Choroid plexus epithelial cell (primary cell): ENCODE data around the gene U2AF2.

ENCODE experiments used
- DNase-seq: peaks from one replicate; pipeline ENCODE4 v3.0.0-alpha.2; 2010; ENCODE audit warnings: low read depth
- H3K4me3 ChIP-seq: 2 replicates; pipeline ENCODE4 v1.5.1; 2011; ENCODE audit warnings: low read depth, mild to moderate bottlenecking, control low read depth, low read length, moderate library complexity
- TF ChIP-seq, protein P1 (sequence below): conservative IDR thresholded peaks from 2 replicates; pipeline ENCODE4 v1.5.1; 2011; ENCODE audit warnings: low read depth, mild to moderate bottlenecking, control low read depth, inconsistent platforms, low read length, moderate library complexity

The U2AF2 gene

DNA sequence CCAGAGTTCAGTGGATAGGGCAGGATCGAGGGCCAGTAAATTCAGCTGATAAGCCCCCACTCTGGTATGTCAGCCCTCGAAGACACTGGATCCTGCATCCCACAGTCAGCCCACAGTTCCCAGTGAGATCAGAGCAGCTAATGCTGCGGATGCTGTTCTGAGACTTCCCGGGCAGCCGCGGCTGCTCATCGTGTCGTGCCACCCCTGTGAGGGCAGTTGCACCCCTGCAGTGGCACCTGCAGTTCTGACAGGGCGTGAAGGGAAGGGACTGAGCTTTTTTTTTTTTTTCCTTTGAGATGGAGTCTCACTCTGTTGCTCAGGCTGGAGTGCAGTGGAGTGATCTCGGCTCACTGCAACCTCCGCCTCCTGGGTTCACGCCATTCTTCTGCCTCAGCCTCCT is 12.7 kb downstream of the U2AF2 start:
- no peak overlapping the region for H3K4me3 ChIP-seq
- DNase-seq = no peak
- TF ChIP-seq, protein P1, sequence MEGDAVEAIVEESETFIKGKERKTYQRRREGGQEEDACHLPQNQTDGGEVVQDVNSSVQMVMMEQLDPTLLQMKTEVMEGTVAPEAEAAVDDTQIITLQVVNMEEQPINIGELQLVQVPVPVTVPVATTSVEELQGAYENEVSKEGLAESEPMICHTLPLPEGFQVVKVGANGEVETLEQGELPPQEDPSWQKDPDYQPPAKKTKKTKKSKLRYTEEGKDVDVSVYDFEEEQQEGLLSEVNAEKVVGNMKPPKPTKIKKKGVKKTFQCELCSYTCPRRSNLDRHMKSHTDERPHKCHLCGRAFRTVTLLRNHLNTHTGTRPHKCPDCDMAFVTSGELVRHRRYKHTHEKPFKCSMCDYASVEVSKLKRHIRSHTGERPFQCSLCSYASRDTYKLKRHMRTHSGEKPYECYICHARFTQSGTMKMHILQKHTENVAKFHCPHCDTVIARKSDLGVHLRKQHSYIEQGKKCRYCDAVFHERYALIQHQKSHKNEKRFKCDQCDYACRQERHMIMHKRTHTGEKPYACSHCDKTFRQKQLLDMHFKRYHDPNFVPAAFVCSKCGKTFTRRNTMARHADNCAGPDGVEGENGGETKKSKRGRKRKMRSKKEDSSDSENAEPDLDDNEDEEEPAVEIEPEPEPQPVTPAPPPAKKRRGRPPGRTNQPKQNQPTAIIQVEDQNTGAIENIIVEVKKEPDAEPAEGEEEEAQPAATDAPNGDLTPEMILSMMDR = no peak

DNA sequence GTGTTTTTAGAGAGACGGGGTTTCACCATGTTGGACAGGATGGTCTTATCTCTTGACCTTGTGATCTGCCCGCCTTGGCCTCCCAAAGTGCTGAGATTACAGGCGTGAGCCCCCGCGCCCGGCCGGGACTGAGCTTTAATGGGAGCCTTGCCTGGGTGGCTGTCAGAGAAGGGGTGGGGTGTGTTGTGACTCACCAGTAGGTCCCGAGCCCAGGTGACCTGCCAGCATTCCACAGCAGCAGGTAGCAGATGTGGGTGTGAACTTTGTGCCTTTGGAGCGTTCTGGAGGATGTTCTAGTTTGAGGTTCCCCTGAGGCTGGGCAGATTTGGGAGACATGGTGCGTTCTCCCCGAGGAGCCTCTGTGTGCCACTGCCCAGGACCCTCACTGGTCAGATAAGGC is 13.1 kb downstream of the U2AF2 start:
- TF ChIP-seq, protein P1 = no peak
- no peak overlapping the region for H3K4me3 ChIP-seq
- DNase-seq = no peak

DNA sequence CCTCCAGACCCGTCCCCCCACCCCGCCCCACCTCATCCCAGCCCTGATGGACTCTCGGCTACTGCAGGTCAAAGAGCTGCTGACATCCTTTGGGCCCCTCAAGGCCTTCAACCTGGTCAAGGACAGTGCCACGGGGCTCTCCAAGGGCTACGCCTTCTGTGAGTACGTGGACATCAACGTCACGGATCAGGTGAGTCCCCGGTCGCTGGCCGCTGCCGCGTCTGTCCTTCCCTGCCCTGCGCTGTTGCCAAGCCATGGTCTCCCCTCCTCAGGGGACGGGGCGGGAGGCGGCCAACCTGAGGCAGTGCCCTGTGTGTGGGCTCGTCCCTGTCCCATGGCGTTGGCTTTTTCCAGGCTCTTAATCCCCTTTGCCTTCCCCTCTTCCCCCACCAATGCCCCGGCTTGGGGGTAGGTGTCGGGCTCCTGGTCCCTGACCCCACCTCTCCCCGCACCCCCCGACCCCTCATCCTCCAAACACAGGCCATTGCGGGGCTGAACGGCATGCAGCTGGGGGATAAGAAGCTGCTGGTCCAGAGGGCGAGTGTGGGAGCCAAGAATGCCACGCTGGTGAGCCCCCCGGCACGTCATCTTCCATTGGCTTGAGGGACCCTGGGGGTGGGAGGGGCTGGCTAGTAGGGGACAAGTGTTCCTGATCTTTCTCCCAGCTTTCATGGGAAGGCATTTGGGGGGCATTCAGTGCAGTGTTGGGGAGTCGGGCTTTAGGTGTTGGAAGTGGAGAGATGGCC is 13.9 kb downstream of the U2AF2 start:
- no peak for DNase-seq
- H3K4me3 ChIP-seq = no peak overlapping the region
- TF ChIP-seq, protein P1 = no peak

DNA sequence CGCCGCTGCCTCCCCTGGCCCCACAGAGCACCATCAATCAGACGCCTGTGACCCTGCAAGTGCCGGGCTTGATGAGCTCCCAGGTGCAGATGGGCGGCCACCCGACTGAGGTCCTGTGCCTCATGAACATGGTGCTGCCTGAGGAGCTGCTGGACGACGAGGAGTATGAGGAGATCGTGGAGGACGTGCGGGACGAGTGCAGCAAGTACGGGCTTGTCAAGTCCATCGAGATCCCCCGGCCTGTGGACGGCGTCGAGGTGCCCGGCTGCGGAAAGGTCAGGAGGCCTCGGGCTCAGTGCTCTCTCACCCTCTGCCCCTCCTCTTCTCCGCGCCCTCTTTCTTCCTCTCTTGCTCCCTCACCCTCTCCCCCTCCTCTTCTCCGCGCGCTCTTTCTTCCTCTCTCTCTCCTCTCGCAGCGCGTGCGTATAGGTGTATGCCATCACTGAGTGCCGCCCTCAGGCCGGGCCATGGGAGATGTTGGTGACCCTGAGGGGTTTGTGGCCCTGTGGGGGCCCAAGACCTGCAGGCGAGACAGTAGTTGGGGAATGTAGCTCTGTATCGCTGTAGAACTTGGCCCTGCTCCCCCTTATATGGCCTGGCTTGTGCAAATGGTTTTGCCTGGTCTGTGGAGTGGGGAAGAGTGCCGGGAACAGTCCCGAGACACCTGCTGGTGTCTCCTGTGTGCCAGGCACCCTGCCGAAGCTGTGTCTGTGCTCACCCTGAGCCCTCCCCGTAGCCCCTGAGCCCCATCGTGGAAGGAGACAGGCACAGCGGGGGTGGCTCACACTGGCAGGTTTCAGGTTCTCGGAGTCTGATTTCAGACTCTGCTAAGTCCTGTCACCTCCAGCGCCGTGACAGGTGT is 14.8 kb downstream of the U2AF2 start:
- no peak for DNase-seq
- TF ChIP-seq, protein P1 = no peak

DNA sequence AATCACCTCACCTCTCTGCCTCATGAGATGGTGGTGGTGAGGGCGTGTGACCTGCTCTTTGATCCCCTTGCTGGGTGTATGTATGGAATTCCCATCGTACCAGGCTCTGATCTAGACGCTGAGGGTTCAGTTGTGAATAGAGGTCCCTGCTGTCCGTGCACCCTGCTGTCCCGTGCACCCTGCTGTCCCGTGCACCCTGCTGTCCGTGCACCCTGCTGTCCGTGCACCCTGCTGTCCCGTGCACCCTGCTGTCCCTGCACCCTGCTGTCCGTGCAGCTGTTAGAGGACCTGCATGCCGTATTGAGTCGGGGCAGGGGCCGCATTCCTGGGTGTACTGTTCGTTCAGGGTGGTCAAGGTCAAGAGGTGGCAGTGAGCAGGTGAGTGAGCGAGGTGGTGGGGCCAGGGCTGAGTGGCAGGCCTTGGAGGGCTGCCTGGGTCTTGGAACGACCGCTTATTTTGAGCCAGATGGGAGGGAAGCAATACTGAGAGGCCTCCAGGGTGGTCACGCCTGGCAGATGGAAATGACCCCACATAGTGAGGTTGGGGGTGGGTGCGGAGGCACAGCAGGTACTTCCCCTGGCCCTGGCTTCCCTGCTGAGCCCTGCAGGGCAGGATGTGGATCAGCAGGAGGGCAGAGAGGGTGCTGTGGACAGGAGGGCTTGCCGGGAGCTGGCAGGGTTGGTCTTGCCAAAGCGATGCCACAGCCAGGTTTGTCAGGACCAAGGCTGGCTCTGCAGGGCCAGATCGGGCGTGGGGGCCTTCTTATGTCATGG is 15.6 kb downstream of the U2AF2 start:
- TF ChIP-seq, protein P1 = no peak
- H3K4me3 ChIP-seq = no peak overlapping the region
- no peak for DNase-seq

More for the DNA sequence above, 14.8 kb downstream of the U2AF2 start:
- H3K4me3 ChIP-seq = no peak overlapping the region

DNA sequence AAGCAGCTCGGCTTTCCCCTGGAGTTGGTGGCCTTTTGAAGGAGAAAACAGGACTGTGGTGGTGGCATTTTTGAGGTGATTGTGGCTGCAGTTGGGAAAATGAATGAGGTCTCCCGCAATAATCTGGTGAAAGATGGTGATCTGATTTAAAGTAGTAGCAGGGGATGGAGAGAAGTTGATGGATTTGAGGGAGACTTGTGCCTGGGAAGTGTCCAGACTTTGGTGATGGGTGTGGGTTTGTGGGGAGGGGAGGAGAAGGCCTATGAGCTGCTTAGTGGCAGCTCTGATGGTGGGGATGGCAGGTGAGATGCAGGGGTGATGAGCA is 16.2 kb downstream of the U2AF2 start:
- TF ChIP-seq, protein P1 = no peak
- no peak overlapping the region for H3K4me3 ChIP-seq
- no peak for DNase-seq
